IMR-90 (cell line): ENCODE data around the gene RPS28. TPM values are rescaled to one million over a fixed set of nuclear protein-coding genes. Genes with fewer than 3 reads are reported as not detected.

Experiments used
- ATAC-seq: fragments of 200-7000 bp; cut with Tn5 transposase; 2 replicates; pipeline ENCODE4 v1.9.1; 2020; ENCODE audit warnings: low read depth, mild to moderate bottlenecking, moderate library complexity
- BruUV-seq: library from RNA; stranded (reverse); fragments of 400-500 nt; replicated peaks from 2 replicates; lab custom pipeline; 2021; lab: Mats Ljungman, UMichigan
- CTCF ChIA-PET: fragments of 300-600 bp; formaldehyde crosslinking; extraction: SDS; loops from one replicate; lab custom pipeline; 2021; ENCODE audit warnings: antibody characterized with exemption; lab: Yijun Ruan, JAX
- POLR2A ChIA-PET: fragments of 300-600 bp; sonication (Branson Sonifier 250); formaldehyde crosslinking; loops from one replicate; lab custom pipeline; 2022; ENCODE audit warnings: antibody characterized with exemption; ENCODE audit not compliant: unreplicated experiment; lab: Charles Lee
- DNase-seq: peaks from one replicate; pipeline ENCODE4 v3.0.0; 2013
- H2AFZ ChIP-seq: replicated peaks from 2 replicates; pipeline ENCODE3; 2013; ENCODE audit warnings: low read length, mild to moderate bottlenecking; ENCODE audit not compliant: poor library complexity
- H2AK5ac ChIP-seq: 2 replicates; pipeline ENCODE4 v1.6.1; 2013; ENCODE audit warnings: low read depth, low read length, inconsistent platforms
- H2AK9ac ChIP-seq: replicated peaks from 2 replicates; pipeline ENCODE3; 2013; ENCODE audit warnings: mild to moderate bottlenecking, low read depth, low read length, moderate library complexity; ENCODE audit not compliant: poor library complexity
- H2BK120ac ChIP-seq: 2 replicates; pipeline ENCODE4 v1.6.1; 2013; ENCODE audit warnings: low read depth, low read length, inconsistent platforms
- H2BK15ac ChIP-seq: 3 replicates; pipeline ENCODE4 v1.6.1; 2013; ENCODE audit warnings: low read depth, low read length, inconsistent platforms
- H2BK20ac ChIP-seq: 2 replicates; pipeline ENCODE4 v1.6.1; 2013; ENCODE audit warnings: low read depth, mild to moderate bottlenecking, inconsistent platforms, low read length, moderate library complexity
- H2BK5ac ChIP-seq: 2 replicates; pipeline ENCODE4 v1.6.1; 2013; ENCODE audit warnings: mild to moderate bottlenecking, low read depth, low read length, inconsistent platforms; ENCODE audit not compliant: poor library complexity, severe bottlenecking
- H3K14ac ChIP-seq: replicated peaks from 2 replicates; pipeline ENCODE4 v1.6.1; 2013; ENCODE audit warnings: low read depth, low read length, inconsistent platforms
- H3K18ac ChIP-seq: 2 replicates; pipeline ENCODE4 v1.6.1; 2013; ENCODE audit warnings: low read depth, low read length, control low read depth
- H3K23ac ChIP-seq: 2 replicates; pipeline ENCODE4 v1.6.1; 2013; ENCODE audit warnings: low read depth, low read length, inconsistent platforms
- H3K27ac ChIP-seq: 2 replicates; pipeline ENCODE4 v1.5.1; 2013; ENCODE audit warnings: mild to moderate bottlenecking, control low read depth, low read length; ENCODE audit not compliant: insufficient read depth
- H3K27me3 ChIP-seq: 2 replicates; pipeline ENCODE4 v1.6.1; 2013; ENCODE audit warnings: low read length; ENCODE audit not compliant: control insufficient read depth, insufficient read depth
- H3K36me3 ChIP-seq: 2 replicates; pipeline ENCODE4 v1.6.1; 2013; ENCODE audit warnings: low read length, mixed read lengths; ENCODE audit not compliant: control insufficient read depth, insufficient read depth
- H3K4ac ChIP-seq: 2 replicates; pipeline ENCODE4 v1.6.1; 2013; ENCODE audit warnings: low read depth, low read length, inconsistent platforms
- H3K4me1 ChIP-seq: 2 replicates; pipeline ENCODE4 v1.6.1; 2013; ENCODE audit warnings: low read length, mixed read lengths; ENCODE audit not compliant: control insufficient read depth, insufficient read depth
- H3K4me2 ChIP-seq: 2 replicates; pipeline ENCODE4 v1.6.1; 2013; ENCODE audit warnings: low read depth, mild to moderate bottlenecking, control low read depth, low read length, moderate library complexity
- H3K4me3 ChIP-seq: 2 replicates; pipeline ENCODE4 v1.5.1; 2013; ENCODE audit warnings: low read depth, mild to moderate bottlenecking, control low read depth, low read length, moderate library complexity; ENCODE audit not compliant: insufficient read depth
- H3K56ac ChIP-seq: 2 replicates; pipeline ENCODE4 v1.6.1; 2013; ENCODE audit warnings: low read length, inconsistent platforms; ENCODE audit not compliant: insufficient read depth; ENCODE audit errors: extremely low read depth
- H3K79me1 ChIP-seq, 2 experiments: 2 replicates each; pipeline ENCODE4 v1.6.1; 2013; ENCODE audit warnings: low read length in 2 of 2, inconsistent platforms in 1 of 2, low read depth in 1 of 2
- H3K9ac ChIP-seq: 2 replicates; pipeline ENCODE4 v1.6.1; 2013; ENCODE audit warnings: low read depth, low read length, control low read depth
- H3K9me1 ChIP-seq: 2 replicates; pipeline ENCODE4 v1.6.1; 2013; ENCODE audit warnings: low read length, inconsistent platforms; ENCODE audit not compliant: insufficient read depth
- H3K9me3 ChIP-seq: 2 replicates; pipeline ENCODE4 v1.6.1; 2013; ENCODE audit warnings: low read length; ENCODE audit not compliant: control insufficient read depth, insufficient read depth
- H4K20me1 ChIP-seq: 2 replicates; pipeline ENCODE4 v1.6.1; 2013; ENCODE audit warnings: low read length, inconsistent platforms; ENCODE audit not compliant: insufficient read depth
- H4K5ac ChIP-seq: 2 replicates; pipeline ENCODE4 v1.6.1; 2013; ENCODE audit warnings: mild to moderate bottlenecking, low read depth, low read length, control low read depth
- H4K8ac ChIP-seq, 2 experiments: 2 replicates each; pipeline ENCODE4 v1.6.1; 2013; ENCODE audit warnings: low read depth in 2 of 2, low read length in 2 of 2, control low read depth in 1 of 2, inconsistent platforms in 1 of 2
- H4K91ac ChIP-seq: 2 replicates; pipeline ENCODE4 v1.6.1; 2013; ENCODE audit warnings: low read depth, low read length, inconsistent platforms; ENCODE audit not compliant: insufficient read depth
- BHLHE40 ChIP-seq: fragments of 150-350 bp; IDR thresholded peaks from 2 replicates; pipeline ENCODE4 v1.6.1; 2016; ENCODE audit warnings: mild to moderate bottlenecking, low read depth, low read length
- CEBPB ChIP-seq: IDR thresholded peaks from 2 replicates; pipeline ENCODE4 v1.6.1; 2012; ENCODE audit warnings: low read depth, low read length, improper control_type of control experiment
- CHD1 ChIP-seq: IDR thresholded peaks from 2 replicates; pipeline ENCODE4 v1.6.1; 2012; ENCODE audit warnings: low read depth, low read length, improper control_type of control experiment
- CTCF ChIP-seq: conservative IDR thresholded peaks from 2 replicates; pipeline ENCODE4 v1.5.1; 2012; ENCODE audit warnings: mild to moderate bottlenecking, low read depth, low read length, improper control_type of control experiment
- ELK1 ChIP-seq: fragments of 150-350 bp; IDR thresholded peaks from 2 replicates; pipeline ENCODE4 v1.6.1; 2016; ENCODE audit warnings: low read depth, mild to moderate bottlenecking, low read length, moderate library complexity, borderline replicate concordance
- FOS ChIP-seq: fragments of 150-350 bp; IDR thresholded peaks from 2 replicates; pipeline ENCODE4 v1.6.1; 2016; ENCODE audit warnings: low read depth, low read length
- MAFK ChIP-seq: IDR thresholded peaks from 2 replicates; pipeline ENCODE4 v1.6.1; 2012; ENCODE audit warnings: low read depth, low read length, improper control_type of control experiment
- MAZ ChIP-seq: IDR thresholded peaks from 2 replicates; pipeline ENCODE4 v1.6.1; 2012; ENCODE audit warnings: low read depth, mild to moderate bottlenecking, low read length, improper control_type of control experiment, moderate library complexity, borderline replicate concordance
- MXI1 ChIP-seq: IDR thresholded peaks from 2 replicates; pipeline ENCODE4 v1.6.1; 2012; ENCODE audit warnings: low read depth, mild to moderate bottlenecking, low read length, moderate library complexity, borderline replicate concordance
- NFE2L2 ChIP-seq: fragments of 150-350 bp; IDR thresholded peaks from 2 replicates; pipeline ENCODE4 v1.6.1; 2016; ENCODE audit warnings: low read depth, mild to moderate bottlenecking, low read length
- POLR2A ChIP-seq: IDR thresholded peaks from 2 replicates; pipeline ENCODE4 v1.6.1; 2012; ENCODE audit warnings: mild to moderate bottlenecking, low read depth, low read length
- RAD21 ChIP-seq: IDR thresholded peaks from 2 replicates; pipeline ENCODE4 v1.6.1; 2012; ENCODE audit warnings: low read length, improper control_type of control experiment
- RCOR1 ChIP-seq: IDR thresholded peaks from 2 replicates; pipeline ENCODE4 v1.6.1; 2012; ENCODE audit warnings: mild to moderate bottlenecking, low read length, improper control_type of control experiment; ENCODE audit not compliant: insufficient replicate concordance
- RFX5 ChIP-seq: IDR thresholded peaks from 2 replicates; pipeline ENCODE4 v1.8.0; 2012; ENCODE audit warnings: low read depth, mild to moderate bottlenecking, low read length, moderate library complexity
- SMC3 ChIP-seq: fragments of 150-350 bp; IDR thresholded peaks from 2 replicates; pipeline ENCODE4 v1.6.1; 2016; ENCODE audit warnings: low read depth, mild to moderate bottlenecking, antibody characterized with exemption, low read length, moderate library complexity
- WGBS, 2 experiments: methylation state at CpG; one replicate each; pipeline versions ENCODE4 v1.1.5 to v1.1.7; 2013; ENCODE audit warnings: missing lambda C conversion rate in 2 of 2; ENCODE audit not compliant: insufficient read length in 1 of 2; ENCODE audit errors: extremely low coverage in 2 of 2; 5-methylcytosine and 5-hydroxymethylcytosine counted together
- dilution Hi-C: fragments of 300-500 bp; cut with HindIII; formaldehyde crosslinking; loops from one replicate; pipeline ENCODE4 v1.14.3; 2018; ENCODE audit warnings: low sequenced_read_pairs; ENCODE audit not compliant: unreplicated experiment
- in situ Hi-C: fragments of 300-500 bp; cut with MboI; formaldehyde crosslinking; loops from 3 replicates; pipeline ENCODE4 v1.14.3; 2019; ENCODE audit warnings: low sequenced_read_pairs, inconsistent platforms, mixed read lengths
- intact Hi-C: fragments of 100-400 bp; cut with micrococcal nuclease; formaldehyde crosslinking; loops from 2 replicates; pipeline ENCODE4 v1.10.0; 2022
- polyA plus RNA-seq, 3 experiments: library from polyadenylated mRNA; depleted of rRNA; stranded (reverse); fragments of >200 nt; gene quantifications; 2 replicates each; pipeline ENCODE4 v1.2.3, GENCODE V29; 2012; ENCODE audit warnings: low replicate concordance in 1 of 3
- total RNA-seq: library from RNA; depleted of rRNA; stranded (reverse); fragments of >200 nt; gene quantifications from 2 replicates; pipeline ENCODE4 v1.2.3, GENCODE V29; 2012
- TF ChIP-seq, protein P1 (sequence below): fragments of 150-350 bp; IDR thresholded peaks from 2 replicates; pipeline ENCODE4 v1.6.1; 2017; ENCODE audit warnings: mild to moderate bottlenecking, antibody characterized with exemption, low read length, low read depth

The RPS28 gene
- total and polyA plus RNA-seq, 2 of the 4 experiments (the other 2 are of a cell fraction): 143 to 643 TPM

GRCh38 chr19:8336660-8337059 lies 15.4 kb downstream of the RPS28 start:
- in situ Hi-C loops (no loop called here), dilution Hi-C loops (no loop called here), intact Hi-C loops (no loop called here)
- ATAC-seq (no peak), DNase-seq (no peak)
- Histone ChIP-seq H3K9me1 (no peaks in the 10 kb centered on the region), H2AK5ac (no peak overlapping the region), H2BK20ac (no peak overlapping the region), H4K20me1 (no peaks in the 10 kb centered on the region), H4K91ac (no peak overlapping the region), H3K56ac (no peak overlapping the region), H3K27ac (no peak overlapping the region), H2BK120ac (no peak overlapping the region), H3K4me1 (peaks cover 4% of the 10 kb centered on the region; the same call in 1 of the 2 replicates), H3K27me3 (peaks cover 43% of the 10 kb centered on the region), H3K4ac (no peak overlapping the region), H3K4me2 (no peak overlapping the region), H3K79me1 (no peaks in the 10 kb centered on the region), H2BK5ac (no peak overlapping the region), H2AFZ (no peak overlapping the region), H3K36me3 (no peaks in the 10 kb centered on the region), H4K8ac (no peak overlapping the region), H4K5ac (no peak overlapping the region), H2AK9ac (no peak overlapping the region), H3K4me3 (no peak overlapping the region), H3K18ac (no peak overlapping the region), H3K9me3 (no peaks in the 10 kb centered on the region), H3K9ac (no peak overlapping the region), H3K14ac (no peak overlapping the region), H3K23ac (no peak overlapping the region), H2BK15ac (no peak overlapping the region)
- 80% methylated on average over 2 of the region's 8 CpGs; no CpG with 5 or more reads in 1 of the 2 experiments for WGBS, 2 experiments
- no TSS peak for BruUV-seq
- ChIA-PET POLR2A (interaction anchor here (0.6 kb wide), 1 partner anchor 177 kb away, joined by 3 read pairs; no protein-coding TSS in a partner anchor), CTCF (no interaction called here)
- TF ChIP-seq RFX5: no peak
- no peak for TF ChIP-seq BHLHE40
- no peak for TF ChIP-seq MAZ
- TF ChIP-seq, protein P1, sequence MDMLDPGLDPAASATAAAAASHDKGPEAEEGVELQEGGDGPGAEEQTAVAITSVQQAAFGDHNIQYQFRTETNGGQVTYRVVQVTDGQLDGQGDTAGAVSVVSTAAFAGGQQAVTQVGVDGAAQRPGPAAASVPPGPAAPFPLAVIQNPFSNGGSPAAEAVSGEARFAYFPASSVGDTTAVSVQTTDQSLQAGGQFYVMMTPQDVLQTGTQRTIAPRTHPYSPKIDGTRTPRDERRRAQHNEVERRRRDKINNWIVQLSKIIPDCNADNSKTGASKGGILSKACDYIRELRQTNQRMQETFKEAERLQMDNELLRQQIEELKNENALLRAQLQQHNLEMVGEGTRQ: no peak
- TF ChIP-seq SMC3: no peak
- no peak for TF ChIP-seq MAFK
- no peak for TF ChIP-seq CHD1
- no peak for TF ChIP-seq MXI1
- no peak for TF ChIP-seq CEBPB
- TF ChIP-seq RCOR1: no peak
- TF ChIP-seq NFE2L2: no peak
- TF ChIP-seq RAD21: no peak
- no peak for TF ChIP-seq ELK1
- no peak for TF ChIP-seq POLR2A
- no peak for TF ChIP-seq FOS
- no peak for TF ChIP-seq CTCF
